HEK293 (cell line): Measurements from ENCODE around the gene CYP2R1.

Experiments used
- CTCF ChIA-PET: fragments of 350-600 bp; formaldehyde crosslinking; extraction: SDS; loops from one replicate; lab custom pipeline; 2021; ENCODE audit warnings: antibody characterized with exemption; lab: Yijun Ruan, JAX
- POLR2A ChIA-PET: fragments of 300-600 bp; formaldehyde crosslinking; extraction: SDS; loops from one replicate; lab custom pipeline; 2020; ENCODE audit warnings: antibody characterized with exemption, inconsistent platforms; lab: Yijun Ruan, JAX
- H3K27ac ChIP-seq: fragments of 200-500 bp; sonication (Bioruptor generic); 2 replicates; pipeline ENCODE4 v1.5.1; 2014; ENCODE audit warnings: low read depth, low read length, control low read depth, inconsistent platforms; ENCODE audit errors: extremely low read depth
- H3K36me3 ChIP-seq, 2 experiments: fragments of 200-500 bp in 1 of 2; sonication (Bioruptor generic) in 1 of 2; 1 replicate in 1 of 2; 2 replicates in 1 of 2; pipeline ENCODE4 v1.5.1; 2014 to 2017; ENCODE audit warnings: inconsistent platforms in 2 of 2, low read length in 2 of 2; ENCODE audit not compliant: control insufficient read depth in 2 of 2, insufficient read depth in 1 of 2
- H3K4me1 ChIP-seq: fragments of 200-500 bp; sonication (Bioruptor generic); 2 replicates; pipeline ENCODE4 v1.5.1; 2014; ENCODE audit warnings: mild to moderate bottlenecking, low read length, inconsistent platforms; ENCODE audit not compliant: control insufficient read depth, insufficient read depth
- H3K4me3 ChIP-seq: 2 replicates; pipeline ENCODE4 v1.5.1; 2011; ENCODE audit warnings: low read depth, mild to moderate bottlenecking, control low read depth, low read length, moderate library complexity
- H3K9me3 ChIP-seq: fragments of 200-500 bp; sonication (Bioruptor generic); 2 replicates; pipeline ENCODE4 v1.5.1; 2014; ENCODE audit warnings: low read depth, low read length, inconsistent platforms; ENCODE audit not compliant: control insufficient read depth, insufficient read depth
- AEBP2 ChIP-seq: fragments of 450-650 bp; formaldehyde crosslinking; IDR thresholded peaks from 2 replicates; pipeline ENCODE4 v1.5.1; 2016; ENCODE audit warnings: missing biosample characterization, missing genetic modification characterization, borderline replicate concordance
- ATF2 ChIP-seq: fragments of 450-650 bp; formaldehyde crosslinking; IDR thresholded peaks from 2 replicates; pipeline ENCODE4 v1.5.1; 2016; ENCODE audit warnings: missing biosample characterization, missing genetic modification characterization, low read depth
- HOXD13 ChIP-seq: sonication (generic); formaldehyde crosslinking; IDR thresholded peaks from 2 replicates; pipeline ENCODE4 v1.8.0; 2022; ENCODE audit warnings: missing genetic modification reagents, borderline replicate concordance
- INSM2 ChIP-seq: fragments of 450-650 bp; formaldehyde crosslinking; IDR thresholded peaks from 2 replicates; pipeline ENCODE4 v1.5.1; 2016; ENCODE audit warnings: missing biosample characterization, missing genetic modification characterization
- KLF1 ChIP-seq: fragments of 450-650 bp; formaldehyde crosslinking; IDR thresholded peaks from 2 replicates; pipeline ENCODE4 v1.5.1; 2016; ENCODE audit warnings: missing biosample characterization, missing genetic modification characterization
- PRDM2 ChIP-seq: fragments of 450-650 bp; formaldehyde crosslinking; IDR thresholded peaks from 2 replicates; pipeline ENCODE4 v1.5.1; 2016; ENCODE audit warnings: missing biosample characterization, missing genetic modification characterization, borderline replicate concordance
- SALL2 ChIP-seq: fragments of 450-650 bp; formaldehyde crosslinking; IDR thresholded peaks from 2 replicates; pipeline ENCODE4 v1.5.0; 2017; ENCODE audit warnings: missing biosample characterization, mild to moderate bottlenecking, missing genetic modification characterization, borderline replicate concordance
- SP7 ChIP-seq: fragments of 450-650 bp; formaldehyde crosslinking; IDR thresholded peaks from 2 replicates; pipeline ENCODE4 v1.5.1; 2016; ENCODE audit warnings: missing biosample characterization, missing genetic modification characterization
- ZBTB8A ChIP-seq: fragments of 450-650 bp; formaldehyde crosslinking; IDR thresholded peaks from 2 replicates; pipeline ENCODE4 v1.5.1; 2016; ENCODE audit warnings: missing biosample characterization, missing genetic modification characterization
- ZNF140 ChIP-seq: fragments of 450-650 bp; formaldehyde crosslinking; IDR thresholded peaks from 2 replicates; pipeline ENCODE4 v1.5.1; 2016; ENCODE audit warnings: missing biosample characterization, missing genetic modification characterization
- ZNF23 ChIP-seq: fragments of 450-650 bp; formaldehyde crosslinking; IDR thresholded peaks from 2 replicates; pipeline ENCODE4 v1.5.1; 2016; ENCODE audit warnings: missing biosample characterization, missing genetic modification characterization, borderline replicate concordance
- ZNF391 ChIP-seq: fragments of 450-650 bp; formaldehyde crosslinking; IDR thresholded peaks from 2 replicates; pipeline ENCODE4 v1.5.1; 2016; ENCODE audit warnings: low read depth, missing biosample characterization, missing genetic modification characterization, borderline replicate concordance
- ZNF426 ChIP-seq: fragments of 450-650 bp; formaldehyde crosslinking; IDR thresholded peaks from 2 replicates; pipeline ENCODE4 v1.5.1; 2017; ENCODE audit warnings: missing biosample characterization, missing genetic modification characterization, mild to moderate bottlenecking, inconsistent platforms, moderate library complexity
- ZNF449 ChIP-seq: fragments of 450-650 bp; formaldehyde crosslinking; IDR thresholded peaks from 2 replicates; pipeline ENCODE4 v1.5.1; 2017; ENCODE audit warnings: missing biosample characterization, mild to moderate bottlenecking, missing genetic modification characterization, moderate library complexity
- ZNF585B ChIP-seq: fragments of 450-650 bp; formaldehyde crosslinking; IDR thresholded peaks from 2 replicates; pipeline ENCODE4 v1.5.1; 2016; ENCODE audit warnings: missing biosample characterization, missing genetic modification characterization
- ZNF624 ChIP-seq: fragments of 450-650 bp; formaldehyde crosslinking; IDR thresholded peaks from 2 replicates; pipeline ENCODE4 v1.5.1; 2017; ENCODE audit warnings: missing biosample characterization, missing genetic modification characterization
- ZNF639 ChIP-seq: fragments of 450-650 bp; formaldehyde crosslinking; IDR thresholded peaks from 2 replicates; pipeline ENCODE4 v1.5.1; 2016; ENCODE audit warnings: missing biosample characterization, missing genetic modification characterization
- ZNF777 ChIP-seq: fragments of 450-650 bp; formaldehyde crosslinking; IDR thresholded peaks from 2 replicates; pipeline ENCODE4 v1.5.1; 2017; ENCODE audit warnings: missing biosample characterization, missing genetic modification characterization, borderline replicate concordance

CYP2R1 gene

GRCh38 chr11:14932447-14932846 is 40.4 kb upstream of the CYP2R1 start:
- H3K36me3 ChIP-seq = no peaks in the 10 kb centered on the region
- TF ChIP-seq ZNF426 (tag by site-specific recombination) = no peak
- TF ChIP-seq ZNF624 (tag by site-specific recombination) = no peak
- TF ChIP-seq ZNF23 (tag by site-specific recombination) = no peak

GRCh38 chr11:14930369-14930768 is 38.3 kb upstream of the CYP2R1 start:
- CTCF ChIA-PET = interaction anchor here (1.0 kb wide), 1 partner anchor 75 kb away, joined by 3 read pairs; no protein-coding TSS in a partner anchor
- TF ChIP-seq AEBP2 (no peak), ZNF639 (tag by site-specific recombination) (no peak), KLF1 (tag by site-specific recombination) (no peak), ZNF391 (tag by site-specific recombination) (no peak), ZNF585B (no peak), SALL2 (tag by site-specific recombination) (no peak), ATF2 (tag by site-specific recombination) (no peak), HOXD13 (CRISPR knock-in tag) (no peak), SP7 (tag by site-specific recombination) (no peak), ZNF777 (no peak), ZBTB8A (tag by site-specific recombination) (no peak), PRDM2 (tag by site-specific recombination) (no peak), ZNF140 (tag by site-specific recombination) (no peak), INSM2 (tag by site-specific recombination) (no peak), ZNF449 (no peak)

More at GRCh38 chr11:14932447-14932846, 40.4 kb upstream of the CYP2R1 start:
- CTCF ChIA-PET = no interaction called here
- Histone ChIP-seq H3K9me3 (no peaks in the 10 kb centered on the region), H3K27ac (no peak overlapping the region), H3K4me3 (no peak overlapping the region), H3K4me1 (no peaks in the 10 kb centered on the region)
- POLR2A ChIA-PET = no interaction called here

More at GRCh38 chr11:14930369-14930768, 38.3 kb upstream of the CYP2R1 start:
- no peak overlapping the region for H3K27ac ChIP-seq
- no peaks in the 10 kb centered on the region for H3K9me3 ChIP-seq
- no peaks in the 10 kb centered on the region for H3K4me1 ChIP-seq
- no peak overlapping the region for H3K4me3 ChIP-seq
- POLR2A ChIA-PET = interaction anchor here (0.5 kb wide), 1 partner anchor 475 kb away, joined by 5 read pairs; no protein-coding TSS in a partner anchor
- no peaks in the 10 kb centered on the region for H3K36me3 ChIP-seq
